Karpas-422 (cell line): Measurements from ENCODE around the gene PI4KA. TPM values are rescaled to one million over a fixed set of nuclear protein-coding genes. Genes with fewer than 3 reads are reported as not detected.

ENCODE experiments used
- DNase-seq: peaks from one replicate; pipeline ENCODE4 v3.0.0-alpha.2; 2015
- H2AFZ ChIP-seq: fragments of 200-600 bp; sonication (generic); 2 replicates; pipeline ENCODE4 v1.6.1; 2014; ENCODE audit warnings: antibody characterized with exemption, low read length, mixed read lengths
- H3K27ac ChIP-seq: fragments of 200-600 bp; sonication (generic); 2 replicates; pipeline ENCODE4 v1.5.1; 2014; ENCODE audit warnings: mild to moderate bottlenecking, low read length, moderate library complexity
- H3K27me3 ChIP-seq: fragments of 200-600 bp; sonication (generic); 2 replicates; pipeline ENCODE4 v1.6.1; 2014; ENCODE audit warnings: low read length, mixed read lengths
- H3K36me3 ChIP-seq: fragments of 200-600 bp; sonication (generic); 2 replicates; pipeline ENCODE4 v1.6.1; 2014; ENCODE audit warnings: low read length, mixed read lengths; ENCODE audit not compliant: insufficient read depth
- H3K4me1 ChIP-seq: fragments of 200-600 bp; sonication (generic); 2 replicates; pipeline ENCODE4 v1.6.1; 2014; ENCODE audit warnings: mild to moderate bottlenecking, low read length, mixed read lengths
- H3K4me2 ChIP-seq: fragments of 200-600 bp; sonication (generic); 2 replicates; pipeline ENCODE4 v1.6.1; 2014; ENCODE audit warnings: low read length, low read depth, mild to moderate bottlenecking; ENCODE audit not compliant: poor library complexity, severe bottlenecking
- H3K4me3 ChIP-seq: fragments of 200-600 bp; sonication (generic); 2 replicates; pipeline ENCODE4 v1.5.1; 2014; ENCODE audit warnings: mild to moderate bottlenecking, antibody characterized with exemption, low read length, mixed read lengths
- H3K79me2 ChIP-seq: fragments of 200-600 bp; sonication (generic); 2 replicates; pipeline ENCODE4 v1.6.1; 2014; ENCODE audit warnings: mild to moderate bottlenecking, low read length, mixed read lengths
- H3K9ac ChIP-seq: fragments of 200-600 bp; sonication (generic); 2 replicates; pipeline ENCODE4 v1.6.0; 2014; ENCODE audit warnings: low read length
- H3K9me2 ChIP-seq: fragments of 200-600 bp; sonication (generic), shearing (Covaris generic); replicated peaks from 2 replicates; pipeline ENCODE4 v1.6.0; 2014; ENCODE audit warnings: mild to moderate bottlenecking, low read length, moderate library complexity; ENCODE audit not compliant: insufficient read depth
- H3K9me3 ChIP-seq: fragments of 300-700, 200-600 bp; sonication (generic); 2 replicates; pipeline ENCODE4 v1.6.1; 2014; ENCODE audit warnings: low read length, mixed read lengths
- H4K20me1 ChIP-seq: fragments of 200-600 bp; sonication (generic); 2 replicates; pipeline ENCODE4 v1.6.1; 2014; ENCODE audit warnings: mild to moderate bottlenecking, antibody characterized with exemption, low read length, low read depth; ENCODE audit not compliant: insufficient read depth
- total RNA-seq: library from RNA; depleted of rRNA; stranded (reverse); fragments of >200 nt; shearing (Covaris generic); gene quantifications from 2 replicates; pipeline ENCODE4 v1.2.3, GENCODE V29; 2014; ENCODE audit warnings: low replicate concordance

PI4KA gene
- total RNA-seq, 1 experiment from 2014 or later = 80.7 TPM

DNA sequence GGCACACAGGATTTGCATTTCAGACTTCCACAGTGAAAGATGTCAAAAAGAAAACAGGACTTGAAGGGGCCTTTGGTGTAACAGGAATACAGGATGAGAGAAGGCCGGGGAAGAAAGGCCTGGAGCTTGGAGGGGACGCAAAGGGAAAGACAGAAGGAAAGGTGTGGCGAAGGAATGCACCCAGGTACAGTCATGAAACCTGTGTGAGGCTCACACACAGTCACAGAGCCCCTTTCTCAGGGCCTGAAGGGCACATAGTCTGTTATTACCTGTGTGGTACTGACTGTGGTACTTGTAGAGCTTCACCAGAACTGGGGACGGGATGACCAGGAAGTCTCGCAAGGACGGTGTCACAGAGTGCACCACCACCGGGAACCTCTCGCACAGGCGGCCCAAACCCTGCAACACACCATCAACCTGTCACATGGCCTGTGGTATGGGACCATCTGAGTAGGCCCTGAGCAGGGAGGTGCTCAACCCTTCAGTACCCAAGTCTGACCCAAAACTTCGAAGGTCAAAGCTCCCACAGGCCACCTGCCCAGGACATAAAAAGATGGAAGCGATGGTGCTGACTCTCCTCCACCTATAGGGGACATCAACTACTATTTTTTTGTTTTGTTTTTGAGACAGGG lies 55.6 kb downstream of the PI4KA start:
- Histone ChIP-seq H3K9me3 (no peaks in the 10 kb centered on the region), H4K20me1 (no peaks in the 10 kb centered on the region), H3K79me2 (no peaks in the 10 kb centered on the region), H3K27ac (no peak overlapping the region), H3K27me3 (no peaks in the 10 kb centered on the region), H3K4me2 (no peak overlapping the region), H3K4me1 (no peaks in the 10 kb centered on the region), H2AFZ (no peak overlapping the region), H3K9me2 (no peaks in the 10 kb centered on the region), H3K9ac (no peak overlapping the region), H3K36me3 (peaks cover 20% of the 10 kb centered on the region; the same call in 1 of the 2 replicates), H3K4me3 (no peak overlapping the region)
- no peak for DNase-seq

DNA sequence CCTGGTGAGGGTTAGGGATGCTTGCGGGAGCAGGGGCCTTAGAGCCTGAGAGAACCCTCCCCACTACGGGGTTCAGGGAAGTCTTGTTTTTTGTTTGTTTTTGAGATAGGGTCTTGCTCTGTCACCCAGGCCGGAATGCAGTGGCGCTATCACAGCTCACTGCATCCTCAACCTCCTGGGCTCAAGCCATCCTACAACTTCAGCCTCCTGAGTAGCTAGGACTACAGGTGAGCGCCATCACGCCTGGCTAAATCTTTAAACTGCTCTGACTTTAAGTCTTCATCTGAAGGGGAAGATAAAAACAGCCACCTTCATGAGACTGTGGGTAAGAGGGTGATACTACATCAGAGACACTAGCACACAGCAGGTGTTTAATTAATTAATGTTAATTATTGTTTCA lies 56.2 kb downstream of the PI4KA start:
- Histone ChIP-seq H3K4me2 (no peak overlapping the region), H3K4me3 (no peak overlapping the region), H3K9me3 (no peaks in the 10 kb centered on the region), H3K27me3 (no peaks in the 10 kb centered on the region), H3K9me2 (no peaks in the 10 kb centered on the region), H3K4me1 (no peaks in the 10 kb centered on the region), H2AFZ (no peak overlapping the region), H3K79me2 (no peaks in the 10 kb centered on the region), H3K9ac (no peak overlapping the region), H4K20me1 (no peaks in the 10 kb centered on the region), H3K36me3 (peaks cover 25% of the 10 kb centered on the region; the same call in 1 of the 2 replicates), H3K27ac (no peak overlapping the region)
- DNase-seq = no peak

DNA sequence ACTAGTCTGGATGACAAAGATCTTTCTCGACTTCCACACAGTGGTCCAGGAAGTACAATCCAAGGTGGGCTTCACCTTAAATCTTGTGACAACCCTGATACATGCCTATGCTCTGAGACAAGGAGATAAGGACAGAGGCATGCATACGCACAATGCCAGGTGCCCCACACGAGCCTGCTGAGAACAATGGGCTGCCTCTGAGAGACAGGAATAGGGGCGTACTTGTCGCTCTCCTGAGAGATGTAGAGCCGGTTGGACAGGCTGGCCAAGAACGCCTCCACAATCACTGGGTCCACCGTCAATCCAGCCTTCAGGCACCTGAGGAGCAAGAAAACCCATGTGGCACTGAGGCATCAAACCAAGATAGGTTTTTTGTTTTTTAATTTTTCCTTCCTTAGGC lies 59.2 kb downstream of the PI4KA start:
- no peaks in the 10 kb centered on the region for H3K9me3 ChIP-seq
- no peak overlapping the region for H3K27ac ChIP-seq
- H4K20me1 ChIP-seq = no peaks in the 10 kb centered on the region
- H3K4me1 ChIP-seq = no peaks in the 10 kb centered on the region
- no peak overlapping the region for H3K9ac ChIP-seq
- no peaks in the 10 kb centered on the region for H3K9me2 ChIP-seq
- no peak overlapping the region for H3K4me2 ChIP-seq
- peaks cover 25% of the 10 kb centered on the region; the same call in 1 of the 2 replicates for H3K36me3 ChIP-seq
- no peaks in the 10 kb centered on the region for H3K79me2 ChIP-seq
- no peak for DNase-seq
- H3K27me3 ChIP-seq = no peaks in the 10 kb centered on the region
- H2AFZ ChIP-seq = no peak overlapping the region
- H3K4me3 ChIP-seq = no peak overlapping the region

DNA sequence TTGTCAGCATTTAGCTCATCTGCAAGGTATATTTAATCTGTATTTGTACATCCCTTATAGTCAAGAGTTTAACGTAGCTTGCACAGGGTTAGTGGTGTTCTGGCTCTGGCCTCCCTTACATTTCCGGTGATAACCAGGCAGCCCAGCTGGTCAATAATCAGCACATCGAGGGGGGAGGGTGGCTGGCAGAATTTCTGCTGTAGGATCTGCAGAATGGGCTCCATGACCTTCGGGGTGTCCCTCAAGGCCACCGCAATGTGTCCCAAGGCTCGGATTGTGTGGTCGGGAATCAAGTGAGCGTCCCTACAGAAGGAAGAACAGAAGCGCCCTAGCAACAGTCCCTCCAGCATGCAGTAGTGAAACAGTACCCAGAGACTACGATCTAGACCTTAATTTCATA lies 59.6 kb downstream of the PI4KA start:
- no peaks in the 10 kb centered on the region for H3K27me3 ChIP-seq
- no peak overlapping the region for H2AFZ ChIP-seq
- H4K20me1 ChIP-seq = no peaks in the 10 kb centered on the region
- DNase-seq = no peak
- H3K4me2 ChIP-seq = no peak overlapping the region
- H3K9me2 ChIP-seq = no peaks in the 10 kb centered on the region
- no peak overlapping the region for H3K9ac ChIP-seq
- H3K36me3 ChIP-seq = peaks cover 25% of the 10 kb centered on the region; the same call in 1 of the 2 replicates
- H3K4me3 ChIP-seq = no peak overlapping the region
- no peaks in the 10 kb centered on the region for H3K79me2 ChIP-seq
- no peaks in the 10 kb centered on the region for H3K4me1 ChIP-seq
- no peaks in the 10 kb centered on the region for H3K9me3 ChIP-seq
- no peak overlapping the region for H3K27ac ChIP-seq

DNA sequence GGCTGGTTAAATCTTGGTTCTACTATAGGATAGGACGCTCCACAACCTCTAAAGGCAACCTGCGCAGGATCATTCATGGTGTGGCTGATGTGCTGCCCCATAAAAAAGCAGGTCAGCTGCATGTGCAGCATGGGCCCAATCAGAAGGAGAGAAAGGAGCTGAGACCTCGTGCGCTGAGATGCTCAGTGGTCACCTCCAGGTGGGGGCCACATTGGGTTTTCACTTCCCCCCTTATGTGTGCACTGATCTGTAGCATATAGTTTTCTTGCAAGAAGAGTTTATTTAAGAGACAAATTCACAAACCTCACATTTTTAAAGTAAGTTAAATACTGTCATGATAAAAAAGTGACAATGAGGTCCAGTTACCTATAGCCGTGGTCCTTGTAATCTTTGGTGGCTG lies 60.4 kb downstream of the PI4KA start:
- Histone ChIP-seq H3K4me2 (no peak overlapping the region), H3K4me1 (no peaks in the 10 kb centered on the region), H3K9me2 (no peaks in the 10 kb centered on the region), H3K4me3 (no peak overlapping the region), H2AFZ (no peak overlapping the region), H3K36me3 (peaks cover 25% of the 10 kb centered on the region; the same call in 1 of the 2 replicates), H3K27ac (no peak overlapping the region), H3K9ac (no peak overlapping the region), H3K27me3 (no peaks in the 10 kb centered on the region), H3K79me2 (no peaks in the 10 kb centered on the region), H3K9me3 (no peaks in the 10 kb centered on the region), H4K20me1 (no peaks in the 10 kb centered on the region)
- no peak for DNase-seq

DNA sequence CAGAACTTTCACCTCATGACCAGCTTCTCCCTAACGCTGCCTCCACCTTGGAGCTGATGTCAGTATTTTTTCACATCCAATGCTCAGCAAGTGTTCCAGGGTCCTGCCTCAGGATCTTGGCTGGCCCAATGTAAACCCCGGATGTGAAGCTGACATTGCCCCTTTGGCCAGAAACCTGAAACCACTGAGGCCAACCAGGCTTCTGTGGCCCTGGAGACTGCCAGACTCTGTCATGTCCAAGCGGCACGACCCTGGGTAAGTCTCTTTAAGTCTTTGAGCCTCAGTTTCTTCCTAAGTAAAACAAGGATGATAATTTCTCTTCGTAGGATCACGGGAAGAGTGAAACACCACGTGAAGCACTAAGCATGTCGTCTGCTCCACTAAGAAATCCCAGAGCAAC lies 61.9 kb downstream of the PI4KA start:
- H3K9me3 ChIP-seq = no peaks in the 10 kb centered on the region
- no peaks in the 10 kb centered on the region for H3K4me1 ChIP-seq
- H4K20me1 ChIP-seq = no peaks in the 10 kb centered on the region
- H3K79me2 ChIP-seq = no peaks in the 10 kb centered on the region
- DNase-seq = no peak
- H3K27ac ChIP-seq = no peak overlapping the region
- H3K27me3 ChIP-seq = no peaks in the 10 kb centered on the region
- H3K4me2 ChIP-seq = no peak overlapping the region
- no peak overlapping the region for H3K4me3 ChIP-seq
- no peaks in the 10 kb centered on the region for H3K9me2 ChIP-seq
- no peak overlapping the region for H3K9ac ChIP-seq
- peaks cover 24% of the 10 kb centered on the region; the same call in 1 of the 2 replicates for H3K36me3 ChIP-seq
- H2AFZ ChIP-seq = no peak overlapping the region

DNA sequence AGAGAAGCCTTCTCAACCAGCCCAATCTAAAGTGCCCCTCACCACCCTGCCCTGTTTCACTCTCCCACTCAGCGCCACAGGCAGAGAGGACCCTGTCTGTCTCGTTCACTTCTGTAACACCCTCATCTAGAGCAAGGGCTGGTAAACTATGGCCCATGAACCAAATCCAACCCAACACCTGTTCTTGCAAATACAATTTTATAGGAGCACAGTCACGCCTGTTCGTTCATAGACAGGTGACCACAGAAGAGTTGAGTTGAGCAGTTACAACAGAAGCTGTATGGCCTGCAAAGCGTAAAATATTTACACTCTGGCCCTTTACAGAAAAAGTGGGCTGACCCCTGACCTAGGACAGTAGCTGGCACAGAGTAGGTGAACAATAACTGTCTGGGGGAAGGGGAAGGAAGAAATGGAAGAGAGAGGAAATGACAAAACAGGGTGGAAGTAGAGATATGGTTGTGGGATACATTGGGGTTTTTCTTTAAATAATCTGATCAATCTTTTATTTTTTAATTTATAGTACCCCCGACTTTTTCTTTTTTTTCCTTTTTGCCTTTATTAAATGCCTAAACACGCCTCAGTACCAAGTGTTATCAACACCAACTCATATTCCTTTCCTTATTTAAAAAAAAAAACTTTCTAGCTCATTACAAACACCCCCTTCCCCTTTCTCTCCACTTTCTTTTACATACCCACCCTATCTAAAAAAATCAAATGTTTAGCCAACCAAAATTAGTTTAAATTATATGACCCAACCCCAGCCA lies 63.8 kb downstream of the PI4KA start:
- Histone ChIP-seq H2AFZ (no peak overlapping the region), H3K4me2 (no peak overlapping the region), H3K9ac (no peak overlapping the region), H3K27ac (no peak overlapping the region), H3K27me3 (no peaks in the 10 kb centered on the region), H3K4me1 (no peaks in the 10 kb centered on the region), H3K9me2 (no peaks in the 10 kb centered on the region), H3K4me3 (no peak overlapping the region), H3K79me2 (no peaks in the 10 kb centered on the region), H3K9me3 (no peaks in the 10 kb centered on the region), H4K20me1 (no peaks in the 10 kb centered on the region), H3K36me3 (peaks cover 20% of the 10 kb centered on the region; the same call in 1 of the 2 replicates)
- DNase-seq = no peak

DNA sequence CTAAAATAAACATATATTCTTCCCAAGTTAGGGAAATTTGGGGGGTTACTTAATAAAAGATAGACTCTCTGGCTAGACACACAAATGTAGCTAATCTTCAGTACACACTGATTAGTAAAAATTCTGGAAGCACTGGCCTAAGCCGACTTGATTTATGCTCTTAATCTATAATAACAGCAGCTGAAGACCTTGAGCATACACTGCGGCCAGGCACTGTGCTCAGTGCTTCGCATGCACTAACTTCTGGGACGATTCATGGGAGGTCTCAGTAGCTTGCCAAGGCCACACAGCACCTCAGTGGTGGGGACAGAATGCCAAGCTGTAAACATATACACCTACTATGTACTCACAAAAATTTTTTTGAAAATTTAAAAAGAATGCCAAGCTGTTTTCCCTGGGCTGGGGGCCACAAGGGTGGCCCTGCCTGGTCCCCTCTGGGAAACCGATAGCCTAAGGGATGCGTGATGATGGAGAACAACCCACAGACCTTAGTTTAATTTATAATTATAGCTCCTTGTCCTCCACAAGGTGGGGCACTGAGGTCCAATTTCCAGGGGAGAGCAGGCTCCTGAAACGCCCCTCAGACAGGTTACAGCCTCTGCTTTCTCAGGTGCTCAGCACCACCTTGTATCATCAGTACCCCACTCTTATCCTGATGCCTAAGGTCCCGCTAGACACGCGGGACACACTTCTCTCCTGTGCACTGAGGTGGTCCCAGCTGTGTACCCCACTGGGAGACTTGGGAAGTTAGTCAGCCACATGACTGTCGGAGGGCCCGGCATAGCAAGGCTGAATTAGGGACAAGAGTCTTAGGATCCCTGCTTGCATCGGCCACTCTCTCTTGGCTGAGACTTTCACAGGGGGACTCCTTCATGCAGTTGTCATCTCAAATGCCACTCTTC lies 64.6 kb downstream of the PI4KA start:
- no peak for DNase-seq
- no peaks in the 10 kb centered on the region for H4K20me1 ChIP-seq
- no peaks in the 10 kb centered on the region for H3K4me1 ChIP-seq
- no peaks in the 10 kb centered on the region for H3K9me2 ChIP-seq
- no peaks in the 10 kb centered on the region for H3K27me3 ChIP-seq
- H2AFZ ChIP-seq = no peak overlapping the region
- no peaks in the 10 kb centered on the region for H3K79me2 ChIP-seq
- no peak overlapping the region for H3K4me2 ChIP-seq
- H3K4me3 ChIP-seq = no peak overlapping the region
- no peak overlapping the region for H3K27ac ChIP-seq
- H3K36me3 ChIP-seq = peaks cover 19% of the 10 kb centered on the region; the same call in 1 of the 2 replicates
- H3K9ac ChIP-seq = no peak overlapping the region
- H3K9me3 ChIP-seq = no peaks in the 10 kb centered on the region
